ENCODE data around the gene TPM1. TPM values are rescaled to one million over a fixed set of nuclear protein-coding genes. Genes with fewer than 3 reads are reported as not detected.
A peak's percentile ranks its signal among the peaks of the same experiment; 100 is the strongest.

Gene TPM1
- total and polyA plus RNA-seq, 2 experiments from 2014 or later: 2,012 to 3,072 TPM

- Histone ChIP-seq H3K4me1 (ENCODE audit: insufficient read depth) (peaks cover 65% of the 10 kb centered on the region), H3K27me3 (replicated peaks; ENCODE audit: insufficient read depth) (no peaks in the 10 kb centered on the region), H3K4me2 (ENCODE audit: unreplicated experiment) (peak overlapping the region; percentile 19), H3K9me3 (ENCODE audit: low read depth) (no peaks in the 10 kb centered on the region), H3K4me3 (no peak overlapping the region; the same call in 1 of the 2 replicates), H3F3A (ENCODE audit: insufficient read depth) (peaks cover 100% of the 10 kb centered on the region), H2AFZ (no peak overlapping the region), H3K9ac (peak overlapping the region; percentile 97), H3K27ac (peak overlapping the region; percentile 71), H4K20me1 (ENCODE audit: insufficient read depth) (peaks cover 9% of the 10 kb centered on the region; the same call in 1 of the 2 replicates), H3K79me2 (ENCODE audit: insufficient read depth) (peaks cover 99% of the 10 kb centered on the region), H3K9me2 (ENCODE audit: insufficient read depth) (no peaks in the 10 kb centered on the region), H3K36me3 (ENCODE audit: low read depth) (peaks cover 71% of the 10 kb centered on the region)
- peak; percentile 46 for DNase-seq
- TF ChIP-seq EZH2 (IDR thresholded peaks at IDR 0.05; ENCODE audit: insufficient read depth, poor library complexity, severe bottlenecking) (no peak), EZH2phosphoT487 (IDR thresholded peaks at IDR 0.05; ENCODE audit: insufficient read depth, low read depth) (no peak)
- 93% methylated on average over 1 of the region's 1 CpG for WGBS, 2 experiments (ENCODE audit: low coverage in 1 of 2, low lambda C conversion rate in 2 of 2, missing lambda C conversion rate in 2 of 2)
- in situ Hi-C loops (cut with MboI): no loop called here
Observed at GRCh38 chr15:63054985-63055384, 12.4 kb downstream of the TPM1 start.

DNA sequence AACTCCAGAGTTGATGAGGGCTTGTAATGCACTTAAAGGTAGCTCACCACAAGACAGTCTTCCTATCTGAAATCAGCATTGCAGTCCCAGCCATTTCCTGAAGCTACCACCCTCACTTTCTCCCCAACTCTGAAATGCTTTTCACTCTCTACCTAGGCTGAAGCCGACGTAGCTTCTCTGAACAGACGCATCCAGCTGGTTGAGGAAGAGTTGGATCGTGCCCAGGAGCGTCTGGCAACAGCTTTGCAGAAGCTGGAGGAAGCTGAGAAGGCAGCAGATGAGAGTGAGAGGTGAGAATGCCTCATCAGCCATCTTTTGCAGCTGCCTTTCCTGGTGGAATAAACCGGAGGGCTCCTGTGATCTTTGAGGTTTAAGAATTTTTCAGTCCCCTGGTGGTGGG is 14.3 kb downstream of the TPM1 start:
- TF ChIP-seq EZH2phosphoT487 (IDR thresholded peaks at IDR 0.05; ENCODE audit: insufficient read depth, low read depth): no peak
- TF ChIP-seq EZH2 (IDR thresholded peaks at IDR 0.05; ENCODE audit: insufficient read depth, poor library complexity, severe bottlenecking): no peak
- WGBS, 2 experiments (ENCODE audit: low coverage in 1 of 2, low lambda C conversion rate in 2 of 2, missing lambda C conversion rate in 2 of 2): 38 to 43% methylated on average over 6 of the region's 6 CpGs
- no peaks in the 10 kb centered on the region for H3K9me3 ChIP-seq (ENCODE audit: low read depth)
- 0 out of 2 replicates have a peak, but pooled peaks cover 9% of the 10 kb centered on the region for H4K20me1 ChIP-seq (ENCODE audit: insufficient read depth)
- H3K27me3 ChIP-seq (replicated peaks; ENCODE audit: insufficient read depth): no peaks in the 10 kb centered on the region
- H3K4me3 ChIP-seq: no peak overlapping the region
- H2AFZ ChIP-seq: no peak overlapping the region
- peaks cover 100% of the 10 kb centered on the region for H3F3A ChIP-seq (ENCODE audit: insufficient read depth)
- peaks cover 98% of the 10 kb centered on the region for H3K79me2 ChIP-seq (ENCODE audit: insufficient read depth)
- peak; percentile 54 for DNase-seq
- H3K9me2 ChIP-seq (ENCODE audit: insufficient read depth): no peaks in the 10 kb centered on the region
- H3K4me2 ChIP-seq (ENCODE audit: unreplicated experiment): no peak overlapping the region
- H3K36me3 ChIP-seq (ENCODE audit: low read depth): peaks cover 77% of the 10 kb centered on the region
- in situ Hi-C loops (cut with MboI): no loop called here
- peaks cover 55% of the 10 kb centered on the region for H3K4me1 ChIP-seq (ENCODE audit: insufficient read depth)
- peak overlapping the region; percentile 71 for H3K27ac ChIP-seq
- peak overlapping the region; percentile 25 for H3K9ac ChIP-seq

- Histone ChIP-seq H2AFZ (no peak overlapping the region), H3F3A (ENCODE audit: insufficient read depth) (peaks cover 100% of the 10 kb centered on the region), H3K4me2 (ENCODE audit: unreplicated experiment) (no peak overlapping the region), H3K27me3 (replicated peaks; ENCODE audit: insufficient read depth) (no peaks in the 10 kb centered on the region), H3K79me2 (ENCODE audit: insufficient read depth) (peaks cover 96% of the 10 kb centered on the region), H3K9me3 (ENCODE audit: low read depth) (no peaks in the 10 kb centered on the region), H3K9me2 (ENCODE audit: insufficient read depth) (no peaks in the 10 kb centered on the region), H3K4me1 (ENCODE audit: insufficient read depth) (peaks cover 53% of the 10 kb centered on the region), H3K9ac (peak overlapping the region; percentile 25), H4K20me1 (ENCODE audit: insufficient read depth) (0 out of 2 replicates have a peak, but pooled peaks cover 9% of the 10 kb centered on the region), H3K4me3 (no peak overlapping the region), H3K27ac (peak overlapping the region; percentile 71), H3K36me3 (ENCODE audit: low read depth) (peaks cover 77% of the 10 kb centered on the region)
- in situ Hi-C loops (cut with MboI): no loop called here
- WGBS, 2 experiments (ENCODE audit: low coverage in 1 of 2, low lambda C conversion rate in 2 of 2, missing lambda C conversion rate in 2 of 2): 86 to 89% methylated on average over 8 of the region's 8 CpGs
- DNase-seq: peak; percentile 45
- TF ChIP-seq EZH2 (IDR thresholded peaks at IDR 0.05; ENCODE audit: insufficient read depth, poor library complexity, severe bottlenecking) (no peak), EZH2phosphoT487 (IDR thresholded peaks at IDR 0.05; ENCODE audit: insufficient read depth, low read depth) (no peak)
Observed at GRCh38 chr15:63057468-63058345, 15.2 kb downstream of the TPM1 start.

- WGBS, 2 experiments (ENCODE audit: low coverage in 1 of 2, low lambda C conversion rate in 2 of 2, missing lambda C conversion rate in 2 of 2): 59 to 61% methylated on average over 3 of the region's 3 CpGs
- Histone ChIP-seq H3K9me3 (ENCODE audit: low read depth) (no peaks in the 10 kb centered on the region), H3K4me3 (no peak overlapping the region), H3F3A (ENCODE audit: insufficient read depth) (peaks cover 100% of the 10 kb centered on the region), H3K9ac (peak overlapping the region; percentile 22; the same call in 1 of the 2 replicates), H3K27ac (peak overlapping the region; percentile 71), H2AFZ (no peak overlapping the region), H3K36me3 (ENCODE audit: low read depth) (peaks cover 91% of the 10 kb centered on the region), H3K4me2 (ENCODE audit: unreplicated experiment) (no peak overlapping the region), H3K79me2 (ENCODE audit: insufficient read depth) (peaks cover 95% of the 10 kb centered on the region), H3K4me1 (ENCODE audit: insufficient read depth) (peaks cover 44% of the 10 kb centered on the region), H4K20me1 (ENCODE audit: insufficient read depth) (0 out of 2 replicates have a peak, but pooled peaks cover 9% of the 10 kb centered on the region), H3K9me2 (ENCODE audit: insufficient read depth) (no peaks in the 10 kb centered on the region), H3K27me3 (replicated peaks; ENCODE audit: insufficient read depth) (no peaks in the 10 kb centered on the region)
- DNase-seq: no peak
- TF ChIP-seq EZH2 (IDR thresholded peaks at IDR 0.05; ENCODE audit: insufficient read depth, poor library complexity, severe bottlenecking): no peak
- no peak for TF ChIP-seq EZH2phosphoT487 (IDR thresholded peaks at IDR 0.05; ENCODE audit: insufficient read depth, low read depth)
- in situ Hi-C loops (cut with MboI): no loop called here
Observed at GRCh38 chr15:63059075-63059474, 16.5 kb downstream of the TPM1 start.

Data from GM23248 (cell line).